CD4-positive, alpha-beta T cell (primary cell): ENCODE data around the gene SCN8A. TPM values are rescaled to one million over a fixed set of nuclear protein-coding genes. Genes with fewer than 3 reads are reported as not detected.

Experiments
- ATAC-seq: fragments of 200-7000 bp; cut with Tn5 transposase; one replicate; pipeline ENCODE4 v1.10.0; 2022; ENCODE audit warnings: mild to moderate bottlenecking; ENCODE audit not compliant: poor library complexity
- CTCF ChIA-PET: fragments of 350-600 bp; sonication (Branson Sonifier 250); formaldehyde crosslinking; loops from one replicate; lab custom pipeline; 2021; ENCODE audit warnings: antibody characterized with exemption, inconsistent platforms; lab: Charles Lee
- POLR2A ChIA-PET: fragments of 350-600 bp; sonication (Branson Sonifier 250); formaldehyde crosslinking; loops from one replicate; lab custom pipeline; 2021; ENCODE audit warnings: antibody characterized with exemption, inconsistent platforms; lab: Charles Lee
- DNase-seq, 14 experiments: peaks; one replicate each; pipeline ENCODE4 v3.0.0-alpha.2; 2013 to 2020; ENCODE audit warnings: mixed read lengths in 2 of 14
- H3K27ac ChIP-seq, 2 donors: one replicate each; pipeline versions ENCODE4 v1.5.1 to v1.7.0; 2013; ENCODE audit warnings: low read length in 2 of 2, low read depth in 1 of 2, mild to moderate bottlenecking in 1 of 2
- H3K27me3 ChIP-seq, 2 experiments: 1 replicate in 1 of 2; 2 replicates in 1 of 2; pipeline versions ENCODE4 v1.6.1 to v1.7.0; 2013; ENCODE audit warnings: low read length in 2 of 2, control low read depth in 1 of 2, mild to moderate bottlenecking in 1 of 2, moderate library complexity in 1 of 2; ENCODE audit not compliant: insufficient read depth in 2 of 2, control insufficient read depth in 1 of 2
- H3K36me3 ChIP-seq: one replicate; pipeline ENCODE4 v1.6.1; 2013; ENCODE audit warnings: low read length, control low read depth; ENCODE audit not compliant: insufficient read depth
- H3K4me1 ChIP-seq: one replicate; pipeline ENCODE4 v1.6.1; 2013; ENCODE audit warnings: low read length, control low read depth; ENCODE audit not compliant: insufficient read depth
- H3K4me3 ChIP-seq: one replicate; pipeline ENCODE4 v1.5.1; 2013; ENCODE audit warnings: mild to moderate bottlenecking, low read length, moderate library complexity
- H3K9me3 ChIP-seq, 2 experiments: 1 replicate in 1 of 2; 2 replicates in 1 of 2; pipeline versions ENCODE4 v1.6.1 to v1.7.0; 2013; ENCODE audit warnings: low read length in 2 of 2, mild to moderate bottlenecking in 2 of 2, control low read depth in 1 of 2, moderate library complexity in 1 of 2; ENCODE audit not compliant: control insufficient read depth in 1 of 2, insufficient read depth in 1 of 2
- H3K27ac Mint-ChIP-seq: one replicate; pipeline ENCODE4 v1.8.0; 2020; ENCODE audit warnings: mixed read lengths
- H3K27me3 Mint-ChIP-seq: one replicate; pipeline ENCODE4 v1.8.0; 2021; ENCODE audit warnings: mixed read lengths
- H3K36me3 Mint-ChIP-seq: one replicate; pipeline ENCODE4 v1.8.0; 2021; ENCODE audit warnings: low read depth, mixed read lengths
- H3K4me1 Mint-ChIP-seq: one replicate; pipeline ENCODE4 v1.8.0; 2021; ENCODE audit warnings: low read depth, mixed read lengths
- H3K4me3 Mint-ChIP-seq: one replicate; pipeline ENCODE4 v1.8.0; 2020; ENCODE audit warnings: mild to moderate bottlenecking, mixed read lengths
- H3K9me3 Mint-ChIP-seq: one replicate; pipeline ENCODE4 v1.8.0; 2020; ENCODE audit warnings: mixed read lengths
- CTCF ChIP-seq: fragments of 200-600 bp; IDR thresholded peaks from one replicate; pipeline ENCODE4 v1.8.0; 2022; ENCODE audit warnings: antibody characterized with exemption, mild to moderate bottlenecking
- intact Hi-C, 2 experiments: fragments of 100-400 bp; cut with DNase I in 1 of 2; cut with micrococcal nuclease in 1 of 2; formaldehyde crosslinking; loops; one replicate each; pipeline versions ENCODE4 v1.15.1 to v1.9.0; 2023 to 2025; cut with DNase I, micrococcal nuclease
- total RNA-seq, 174 experiments: library from RNA in 2 of 174; stranded (reverse) in 2 of 174; gene quantifications; one replicate each; pipeline ENCODE4 v1.2.3 and lab custom pipeline; 2021 to 2026

SCN8A gene
- total RNA-seq, 2 experiments from 2014 or later: 0.14 to 0.36 TPM

- Mint-ChIP-seq H3K4me3 (no peak overlapping the region), H3K36me3 (no peaks in the 10 kb centered on the region), H3K9me3 (peaks cover 9% of the 10 kb centered on the region), H3K27ac (no peak overlapping the region), H3K4me1 (no peaks in the 10 kb centered on the region), H3K27me3 (peaks cover 40% of the 10 kb centered on the region)
- Histone ChIP-seq H3K4me1 (no peaks in the 10 kb centered on the region), H3K9me3 (peaks cover 6 to 12% of the 10 kb centered on the region in 2 experiments), H3K27ac (no peak overlapping the region), H3K36me3 (no peaks in the 10 kb centered on the region), H3K27me3 (peaks cover 0 to 2% of the 10 kb centered on the region in 2 experiments), H3K4me3 (no peak overlapping the region)
- TF ChIP-seq CTCF: no peak
- DNase-seq (no peak), ATAC-seq (no peak)
- intact Hi-C loops: no loop called here
- CTCF ChIA-PET: interaction anchor here (1.5 kb wide), 1 partner anchor 16 kb away, joined by 3 read pairs; no protein-coding TSS in a partner anchor
- POLR2A ChIA-PET: no interaction called here
Measured at GRCh38 chr12:51740536-51740935, 149.5 kb downstream of the SCN8A start.

GRCh38 chr12:51744235-51744634 lies 153.2 kb downstream of the SCN8A start:
- intact Hi-C loops: no loop called here
- H3K4me3 Mint-ChIP-seq: no peak overlapping the region
- H3K9me3 Mint-ChIP-seq: peaks cover 9% of the 10 kb centered on the region
- H3K27ac Mint-ChIP-seq: no peak overlapping the region
- no peaks in the 10 kb centered on the region for H3K4me1 ChIP-seq
- peaks cover 35% of the 10 kb centered on the region for H3K27me3 Mint-ChIP-seq
- H3K4me1 Mint-ChIP-seq: no peaks in the 10 kb centered on the region
- H3K9me3 ChIP-seq: peaks cover 6 to 12% of the 10 kb centered on the region in 2 experiments
- no peak for TF ChIP-seq CTCF
- H3K4me3 ChIP-seq: no peak overlapping the region
- POLR2A ChIA-PET: no interaction called here
- H3K27ac ChIP-seq: no peak overlapping the region
- H3K27me3 ChIP-seq: peaks cover 0 to 2% of the 10 kb centered on the region in 2 experiments
- no peaks in the 10 kb centered on the region for H3K36me3 Mint-ChIP-seq
- no peaks in the 10 kb centered on the region for H3K36me3 ChIP-seq
- ATAC-seq (no peak), DNase-seq (no peak)
- CTCF ChIA-PET: interaction anchor here (1.2 kb wide), 1 partner anchor 77 kb away, joined by 3 read pairs; no protein-coding TSS in a partner anchor

DNA sequence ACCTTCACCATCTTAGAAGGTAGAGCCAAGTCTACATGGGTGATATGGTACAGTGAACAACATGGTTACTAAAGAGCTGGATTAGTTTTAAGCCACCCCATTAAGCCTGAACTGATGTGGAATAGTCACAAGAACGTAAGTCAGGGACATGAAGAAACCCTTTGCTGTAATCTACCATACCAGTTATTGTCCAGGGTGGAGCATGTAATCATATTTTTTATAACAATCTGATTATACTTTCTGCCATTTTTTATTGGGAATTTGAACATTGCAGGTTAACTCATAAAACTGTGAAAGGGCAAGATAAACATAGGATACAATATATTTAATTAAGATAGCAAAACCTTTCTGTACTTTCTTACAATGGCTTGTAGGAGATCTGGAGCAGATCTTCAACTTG lies 153.9 kb downstream of the SCN8A start:
- Histone ChIP-seq H3K4me3 (no peak overlapping the region), H3K36me3 (no peaks in the 10 kb centered on the region), H3K4me1 (no peaks in the 10 kb centered on the region), H3K27ac (no peak overlapping the region), H3K27me3 (no peaks in the 10 kb centered on the region), H3K9me3 (peaks cover 6 to 12% of the 10 kb centered on the region in 2 experiments)
- intact Hi-C loops: no loop called here
- DNase-seq (no peak), ATAC-seq (no peak)
- Mint-ChIP-seq H3K4me1 (no peaks in the 10 kb centered on the region), H3K9me3 (peaks cover 9% of the 10 kb centered on the region), H3K27me3 (peaks cover 32% of the 10 kb centered on the region), H3K27ac (no peak overlapping the region), H3K4me3 (no peak overlapping the region), H3K36me3 (no peaks in the 10 kb centered on the region)
- POLR2A ChIA-PET: no interaction called here
- CTCF ChIA-PET: no interaction called here
- TF ChIP-seq CTCF: no peak
